Measurements from ENCODE around the gene SRGAP3. TPM values are rescaled to one million over a fixed set of nuclear protein-coding genes. Genes with fewer than 3 reads are reported as not detected.

The SRGAP3 gene
- total and polyA plus RNA-seq, 2 experiments from 2014 or later, result 0.89 to 1.7 TPM

- Histone ChIP-seq H3K9me2 (ENCODE audit: insufficient read depth) (no peaks in the 10 kb centered on the region), H3K27ac (no peak overlapping the region), H3K4me1 (ENCODE audit: insufficient read depth) (no peaks in the 10 kb centered on the region), H2AFZ (no peak overlapping the region), H3K9ac (no peak overlapping the region), H4K20me1 (ENCODE audit: insufficient read depth) (no peaks in the 10 kb centered on the region), H3F3A (ENCODE audit: insufficient read depth) (no peaks in the 10 kb centered on the region; the same call in 1 of the 2 replicates), H3K4me3 (no peak overlapping the region), H3K79me2 (ENCODE audit: insufficient read depth) (no peaks in the 10 kb centered on the region), H3K27me3 (replicated peaks; ENCODE audit: insufficient read depth) (no peaks in the 10 kb centered on the region), H3K4me2 (ENCODE audit: unreplicated experiment) (no peak overlapping the region), H3K9me3 (ENCODE audit: low read depth) (no peaks in the 10 kb centered on the region), H3K36me3 (ENCODE audit: low read depth) (no peaks in the 10 kb centered on the region)
- WGBS, 2 experiments (ENCODE audit: low coverage in 1 of 2, low lambda C conversion rate in 2 of 2, missing lambda C conversion rate in 2 of 2), result 65 to 68% methylated on average over 9 of the region's 9 CpGs
- in situ Hi-C loops (cut with MboI), result no loop called here
- TF ChIP-seq EZH2 (IDR thresholded peaks at IDR 0.05; ENCODE audit: insufficient read depth, poor library complexity, severe bottlenecking), result no peak
- no peak for TF ChIP-seq EZH2phosphoT487 (IDR thresholded peaks at IDR 0.05; ENCODE audit: insufficient read depth, low read depth)
- no peak for DNase-seq
Observed at GRCh38 chr3:9205345-9206143, 43.9 kb downstream of the SRGAP3 start.

- H3F3A ChIP-seq (ENCODE audit: insufficient read depth), result no peaks in the 10 kb centered on the region; the same call in 1 of the 2 replicates
- no peaks in the 10 kb centered on the region for H3K79me2 ChIP-seq (ENCODE audit: insufficient read depth)
- H3K27ac ChIP-seq, result no peak overlapping the region
- H3K4me1 ChIP-seq (ENCODE audit: insufficient read depth), result no peaks in the 10 kb centered on the region
- no peaks in the 10 kb centered on the region for H3K36me3 ChIP-seq (ENCODE audit: low read depth)
- DNase-seq, result no peak
- no peak overlapping the region for H3K4me3 ChIP-seq
- H4K20me1 ChIP-seq (ENCODE audit: insufficient read depth), result no peaks in the 10 kb centered on the region
- H2AFZ ChIP-seq, result no peak overlapping the region
- H3K9me2 ChIP-seq (ENCODE audit: insufficient read depth), result no peaks in the 10 kb centered on the region
- no peak overlapping the region for H3K4me2 ChIP-seq (ENCODE audit: unreplicated experiment)
- TF ChIP-seq EZH2phosphoT487 (IDR thresholded peaks at IDR 0.05; ENCODE audit: insufficient read depth, low read depth), result no peak
- TF ChIP-seq EZH2 (IDR thresholded peaks at IDR 0.05; ENCODE audit: insufficient read depth, poor library complexity, severe bottlenecking), result no peak
- in situ Hi-C loops (cut with MboI), result no loop called here
- 77 to 82% methylated on average over 17 of the region's 17 CpGs for WGBS, 2 experiments (ENCODE audit: low coverage in 1 of 2, low lambda C conversion rate in 2 of 2, missing lambda C conversion rate in 2 of 2)
- no peaks in the 10 kb centered on the region for H3K9me3 ChIP-seq (ENCODE audit: low read depth)
- peaks cover 7% of the 10 kb centered on the region; the same call in 1 of the 2 replicates for H3K27me3 ChIP-seq (replicated peaks; ENCODE audit: insufficient read depth)
- H3K9ac ChIP-seq, result no peak overlapping the region
Observed at GRCh38 chr3:9204253-9204992, 45.0 kb downstream of the SRGAP3 start.

DNA sequence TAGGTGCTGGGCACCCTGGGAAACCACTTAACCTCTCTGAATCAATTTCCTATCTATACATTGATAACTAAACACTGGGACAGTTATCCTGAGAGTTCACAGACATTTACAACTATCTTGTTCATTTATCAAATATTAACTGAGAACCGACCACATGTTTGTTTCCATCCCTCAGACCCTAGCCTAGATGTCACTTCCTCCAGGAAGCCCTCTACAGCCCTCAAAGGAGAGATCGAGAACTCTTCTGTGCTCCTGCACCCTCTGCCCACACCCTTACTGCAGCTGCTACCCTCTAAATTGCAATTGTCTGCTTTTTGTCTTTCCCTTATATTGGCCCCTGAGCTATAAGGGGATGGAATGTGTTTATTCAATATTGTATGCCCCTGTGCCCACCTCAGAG is 46.1 kb downstream of the SRGAP3 start:
- H3K36me3 ChIP-seq (ENCODE audit: low read depth), result no peaks in the 10 kb centered on the region
- no peak overlapping the region for H3K4me2 ChIP-seq (ENCODE audit: unreplicated experiment)
- no peaks in the 10 kb centered on the region for H4K20me1 ChIP-seq (ENCODE audit: insufficient read depth)
- 60 to 64% methylated on average over 2 of the region's 2 CpGs for WGBS, 2 experiments (ENCODE audit: low coverage in 1 of 2, low lambda C conversion rate in 2 of 2, missing lambda C conversion rate in 2 of 2)
- no peaks in the 10 kb centered on the region for H3K9me2 ChIP-seq (ENCODE audit: insufficient read depth)
- no peaks in the 10 kb centered on the region; the same call in 1 of the 2 replicates for H3F3A ChIP-seq (ENCODE audit: insufficient read depth)
- no peak overlapping the region for H3K9ac ChIP-seq
- no peak overlapping the region for H2AFZ ChIP-seq
- in situ Hi-C loops (cut with MboI), result no loop called here
- H3K79me2 ChIP-seq (ENCODE audit: insufficient read depth), result no peaks in the 10 kb centered on the region
- H3K27ac ChIP-seq, result no peak overlapping the region
- H3K9me3 ChIP-seq (ENCODE audit: low read depth), result no peaks in the 10 kb centered on the region
- H3K27me3 ChIP-seq (replicated peaks; ENCODE audit: insufficient read depth), result peaks cover 7% of the 10 kb centered on the region; the same call in 1 of the 2 replicates
- TF ChIP-seq EZH2 (IDR thresholded peaks at IDR 0.05; ENCODE audit: insufficient read depth, poor library complexity, severe bottlenecking) (no peak), EZH2phosphoT487 (IDR thresholded peaks at IDR 0.05; ENCODE audit: insufficient read depth, low read depth) (no peak)
- no peak overlapping the region for H3K4me3 ChIP-seq
- DNase-seq, result no peak
- H3K4me1 ChIP-seq (ENCODE audit: insufficient read depth), result no peaks in the 10 kb centered on the region

GRCh38 chr3:9202546-9202945 is 46.9 kb downstream of the SRGAP3 start:
- Histone ChIP-seq H3K4me1 (ENCODE audit: insufficient read depth) (no peaks in the 10 kb centered on the region), H3K79me2 (ENCODE audit: insufficient read depth) (no peaks in the 10 kb centered on the region), H3K27me3 (replicated peaks; ENCODE audit: insufficient read depth) (peaks cover 7% of the 10 kb centered on the region; the same call in 1 of the 2 replicates)

More at GRCh38 chr3:9202546-9202945, 46.9 kb downstream of the SRGAP3 start:
- H4K20me1 ChIP-seq (ENCODE audit: insufficient read depth), result no peaks in the 10 kb centered on the region
- in situ Hi-C loops (cut with MboI), result no loop called here
- H3K9me2 ChIP-seq (ENCODE audit: insufficient read depth), result no peaks in the 10 kb centered on the region
- H3K4me3 ChIP-seq, result no peak overlapping the region
- no peak overlapping the region for H3K4me2 ChIP-seq (ENCODE audit: unreplicated experiment)
- TF ChIP-seq EZH2 (IDR thresholded peaks at IDR 0.05; ENCODE audit: insufficient read depth, poor library complexity, severe bottlenecking), result no peak
- no peak overlapping the region for H3K27ac ChIP-seq
- H3K9ac ChIP-seq, result no peak overlapping the region
- no peak overlapping the region for H2AFZ ChIP-seq
- DNase-seq, result no peak
- 54 to 62% methylated on average over 4 of the region's 4 CpGs for WGBS, 2 experiments (ENCODE audit: low coverage in 1 of 2, low lambda C conversion rate in 2 of 2, missing lambda C conversion rate in 2 of 2)
- no peaks in the 10 kb centered on the region for H3K9me3 ChIP-seq (ENCODE audit: low read depth)
- H3K36me3 ChIP-seq (ENCODE audit: low read depth), result no peaks in the 10 kb centered on the region
- no peaks in the 10 kb centered on the region; the same call in 1 of the 2 replicates for H3F3A ChIP-seq (ENCODE audit: insufficient read depth)
